ENCODE data around the gene LRFN5. TPM values are rescaled to one million over a fixed set of nuclear protein-coding genes. Genes with fewer than 3 reads are reported as not detected.

Gene LRFN5
- total and polyA plus RNA-seq, 2 of the 13 experiments (the other 11 are each of a cell fraction or from before 2014, with no cell fraction given) = not detected

- WGBS (ENCODE audit: low lambda C conversion rate) = 1% methylated on average over 1 of the region's 1 CpG
- intact Hi-C loops (cut with micrococcal nuclease; ENCODE audit: unreplicated experiment) = no loop called here
- POLR2A ChIA-PET = no interaction called here
- DNase-seq (ENCODE audit: low spot score) (no peak), ATAC-seq (no peak), FAIRE-seq (no peak)
- H3K9me3 ChIP-seq (ENCODE audit: low read length) = peaks cover 53% of the 10 kb centered on the region
- no peaks in the 10 kb centered on the region for H3K4me1 ChIP-seq (ENCODE audit: insufficient read depth, low read length)
- H3K4me3 ChIP-seq (replicated peaks in 1 of 3; ENCODE audit: insufficient read depth in 1 of 3, low read depth in 2 of 3, low read length in 3 of 3) = no peak overlapping the region
- H3K27me3 ChIP-seq (ENCODE audit: control insufficient read depth in 1 of 2, insufficient read depth in 2 of 2, low read length in 2 of 2) = no peaks in the 10 kb centered on the region
- no peak overlapping the region for H3K9ac ChIP-seq (ENCODE audit: insufficient read depth, low read depth, low read length)
- H4K20me1 ChIP-seq (ENCODE audit: insufficient read depth, low read length) = no peaks in the 10 kb centered on the region
- no TSS peak for BruUV-seq (replicated peaks)
- H3K79me2 ChIP-seq (ENCODE audit: insufficient read depth, low read length) = no peaks in the 10 kb centered on the region
- no peak overlapping the region for H3K27ac ChIP-seq (ENCODE audit: extremely low read length, insufficient read depth, low read length)
- no peaks in the 10 kb centered on the region for H3K36me3 ChIP-seq (replicated peaks in 1 of 2; ENCODE audit: control insufficient read depth in 1 of 2, insufficient read depth in 2 of 2, low read length in 2 of 2)
- H2AFZ ChIP-seq (ENCODE audit: low read length) = no peak overlapping the region
- CTCF ChIA-PET (ENCODE audit: low intra/inter-chr PET ratio, low total read pairs) = no interaction called here
- in situ Hi-C loops (cut with HindIII; ENCODE audit: extremely low pct_ligation_motif_present, low pct_unique_long_range_greater_than_20kb) = no loop called here
- no peak overlapping the region for H3K4me2 ChIP-seq (ENCODE audit: low read depth, low read length)
- TF ChIP-seq HNRNPK (IDR thresholded peaks at IDR 0.05; ENCODE audit: low read depth, low read length, poor library complexity, severe bottlenecking) = peak; percentile 97
- no peak for TF ChIP-seq ATF7-NPFF (CRISPR knock-in tag; IDR thresholded peaks at IDR 0.05; ENCODE audit: low read depth)
- TF ChIP-seq SRSF9 (IDR thresholded peaks at IDR 0.05; ENCODE audit: borderline replicate concordance, insufficient read depth, low read depth, low read length, poor library complexity, severe bottlenecking) = peak; percentile 61
- TF ChIP-seq MXD4 (CRISPR knock-in tag; IDR thresholded peaks at IDR 0.05) = no peak
- TF ChIP-seq ELF4 (CRISPR knock-in tag; IDR thresholded peaks at IDR 0.05; ENCODE audit: borderline replicate concordance) = no peak
- no peak for TF ChIP-seq ZNF773 (CRISPR knock-in tag; IDR thresholded peaks at IDR 0.05; ENCODE audit: borderline replicate concordance)
Observed at GRCh38 chr14:41799817-41800216, 193.1 kb downstream of the LRFN5 start.

- Histone ChIP-seq H3K9ac (ENCODE audit: insufficient read depth, low read depth, low read length) (no peak overlapping the region), H3K4me3 (replicated peaks in 1 of 3; ENCODE audit: insufficient read depth in 1 of 3, low read depth in 2 of 3, low read length in 3 of 3) (no peak overlapping the region), H3K4me2 (ENCODE audit: low read depth, low read length) (no peak overlapping the region), H3K79me2 (ENCODE audit: insufficient read depth, low read length) (no peaks in the 10 kb centered on the region), H3K36me3 (replicated peaks in 1 of 2; ENCODE audit: control insufficient read depth in 1 of 2, insufficient read depth in 2 of 2, low read length in 2 of 2) (no peaks in the 10 kb centered on the region), H3K27ac (ENCODE audit: extremely low read length, insufficient read depth, low read length) (no peak overlapping the region), H3K4me1 (ENCODE audit: insufficient read depth, low read length) (no peaks in the 10 kb centered on the region), H2AFZ (ENCODE audit: low read length) (no peak overlapping the region), H3K27me3 (ENCODE audit: control insufficient read depth in 1 of 2, insufficient read depth in 2 of 2, low read length in 2 of 2) (no peaks in the 10 kb centered on the region), H4K20me1 (ENCODE audit: insufficient read depth, low read length) (no peaks in the 10 kb centered on the region), H3K9me3 (ENCODE audit: low read length) (peaks cover 77% of the 10 kb centered on the region)
- in situ Hi-C loops (cut with HindIII; ENCODE audit: extremely low pct_ligation_motif_present, low pct_unique_long_range_greater_than_20kb) = no loop called here
- DNase-seq (ENCODE audit: low spot score) (no peak), FAIRE-seq (no peak), ATAC-seq (no peak)
- BruUV-seq (replicated peaks) = no TSS peak
- intact Hi-C loops (cut with micrococcal nuclease; ENCODE audit: unreplicated experiment) = no loop called here
- CTCF ChIA-PET (ENCODE audit: low intra/inter-chr PET ratio, low total read pairs) = no interaction called here
- POLR2A ChIA-PET = no interaction called here
- no peak for TF ChIP-seq NKX3-1 (CRISPR knock-in tag; IDR thresholded peaks at IDR 0.05)
- TF ChIP-seq BHLHE40 (IDR thresholded peaks at IDR 0.05; ENCODE audit: low read length) = no peak
- TF ChIP-seq AGO1 (IDR thresholded peaks at IDR 0.05; ENCODE audit: low read depth, low read length, poor library complexity, severe bottlenecking) = no peak
- TF ChIP-seq RBFOX2 (IDR thresholded peaks at IDR 0.05; ENCODE audit: low read depth, low read length) = no peak
- no peak for TF ChIP-seq IRF1 (CRISPR knock-in tag; IDR thresholded peaks at IDR 0.05; ENCODE audit: low read depth)
- no peak for TF ChIP-seq E2F2 (CRISPR knock-in tag; IDR thresholded peaks at IDR 0.05; ENCODE audit: borderline replicate concordance)
- 30% methylated on average over 5 of the region's 5 CpGs for WGBS (ENCODE audit: low lambda C conversion rate)
Observed at GRCh38 chr14:41805633-41806032, 199.0 kb downstream of the LRFN5 start.

Measured in HepG2 (cell line).